Endothelial cell of umbilical vein (primary cell): Measurements from ENCODE around the gene GLRX.
"Not testable (repeated sequence)": the region's sequence is repeated elsewhere in the genome, so short reads cannot be mapped to it uniquely, and the experiment has no call there.

Experiments used
- POLR2A ChIP-seq: IDR thresholded peaks from 2 replicates; pipeline ENCODE4 v1.6.1; 2012; ENCODE audit warnings: low read depth, mild to moderate bottlenecking, control low read depth, low read length
- POLR2AphosphoS5 ChIP-seq: IDR thresholded peaks from 2 replicates; pipeline ENCODE4 v1.6.1; 2012; ENCODE audit warnings: low read depth, mild to moderate bottlenecking, control low read depth, low read length, moderate library complexity; ENCODE audit not compliant: insufficient read depth
- TF ChIP-seq, protein P1 (sequence below), 2 donors: IDR thresholded peaks; 1 replicate in 1 of 2; 2 replicates in 1 of 2; pipeline ENCODE4 v1.5.1; 2011; ENCODE audit warnings: low read length in 2 of 2, mild to moderate bottlenecking in 2 of 2, moderate library complexity in 2 of 2, control low read depth in 1 of 2, inconsistent platforms in 1 of 2, low read depth in 1 of 2; ENCODE audit not compliant: insufficient read depth in 1 of 2; ENCODE audit errors: extremely low read depth in 1 of 2
- TF ChIP-seq, protein P2 (sequence below): IDR thresholded peaks from 2 replicates; pipeline ENCODE4 v1.6.1; 2011; ENCODE audit not compliant: insufficient read depth, insufficient read length

DNA sequence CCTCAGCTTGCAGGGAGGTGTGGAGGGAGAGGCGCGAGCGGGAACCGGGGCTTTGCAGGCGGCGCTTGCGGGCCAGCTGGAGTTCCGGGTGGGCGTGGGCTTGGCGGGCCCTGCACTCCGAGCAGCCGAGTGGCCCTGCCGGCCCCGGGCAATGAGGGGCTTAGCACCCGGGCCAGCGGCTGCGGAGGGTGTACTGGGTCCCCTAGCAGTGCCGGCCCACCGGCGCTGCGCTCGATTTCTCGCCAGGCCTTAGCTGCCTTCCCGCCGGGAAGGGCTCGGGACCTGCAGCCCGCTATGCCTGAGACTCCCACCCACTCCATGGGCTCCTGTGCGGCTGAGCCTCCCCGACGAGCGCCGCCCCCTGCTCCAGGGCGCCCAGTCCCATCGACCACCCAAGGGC lies 28.6 kb upstream of the GLRX start:
- TF ChIP-seq, protein P1, sequence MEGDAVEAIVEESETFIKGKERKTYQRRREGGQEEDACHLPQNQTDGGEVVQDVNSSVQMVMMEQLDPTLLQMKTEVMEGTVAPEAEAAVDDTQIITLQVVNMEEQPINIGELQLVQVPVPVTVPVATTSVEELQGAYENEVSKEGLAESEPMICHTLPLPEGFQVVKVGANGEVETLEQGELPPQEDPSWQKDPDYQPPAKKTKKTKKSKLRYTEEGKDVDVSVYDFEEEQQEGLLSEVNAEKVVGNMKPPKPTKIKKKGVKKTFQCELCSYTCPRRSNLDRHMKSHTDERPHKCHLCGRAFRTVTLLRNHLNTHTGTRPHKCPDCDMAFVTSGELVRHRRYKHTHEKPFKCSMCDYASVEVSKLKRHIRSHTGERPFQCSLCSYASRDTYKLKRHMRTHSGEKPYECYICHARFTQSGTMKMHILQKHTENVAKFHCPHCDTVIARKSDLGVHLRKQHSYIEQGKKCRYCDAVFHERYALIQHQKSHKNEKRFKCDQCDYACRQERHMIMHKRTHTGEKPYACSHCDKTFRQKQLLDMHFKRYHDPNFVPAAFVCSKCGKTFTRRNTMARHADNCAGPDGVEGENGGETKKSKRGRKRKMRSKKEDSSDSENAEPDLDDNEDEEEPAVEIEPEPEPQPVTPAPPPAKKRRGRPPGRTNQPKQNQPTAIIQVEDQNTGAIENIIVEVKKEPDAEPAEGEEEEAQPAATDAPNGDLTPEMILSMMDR (IDR thresholded peaks at IDR 0.05; ENCODE audit: extremely low read depth in 1 of 2, insufficient read depth in 1 of 2, low read depth in 1 of 2, low read length in 2 of 2) = not testable (repeated sequence)
- not testable (repeated sequence) for TF ChIP-seq POLR2A, POLR2AphosphoS5
- TF ChIP-seq, protein P2, sequence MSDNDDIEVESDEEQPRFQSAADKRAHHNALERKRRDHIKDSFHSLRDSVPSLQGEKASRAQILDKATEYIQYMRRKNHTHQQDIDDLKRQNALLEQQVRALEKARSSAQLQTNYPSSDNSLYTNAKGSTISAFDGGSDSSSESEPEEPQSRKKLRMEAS = not testable (repeated sequence)
